Measurements from ENCODE around the gene AGK.

Gene AGK, protein sequence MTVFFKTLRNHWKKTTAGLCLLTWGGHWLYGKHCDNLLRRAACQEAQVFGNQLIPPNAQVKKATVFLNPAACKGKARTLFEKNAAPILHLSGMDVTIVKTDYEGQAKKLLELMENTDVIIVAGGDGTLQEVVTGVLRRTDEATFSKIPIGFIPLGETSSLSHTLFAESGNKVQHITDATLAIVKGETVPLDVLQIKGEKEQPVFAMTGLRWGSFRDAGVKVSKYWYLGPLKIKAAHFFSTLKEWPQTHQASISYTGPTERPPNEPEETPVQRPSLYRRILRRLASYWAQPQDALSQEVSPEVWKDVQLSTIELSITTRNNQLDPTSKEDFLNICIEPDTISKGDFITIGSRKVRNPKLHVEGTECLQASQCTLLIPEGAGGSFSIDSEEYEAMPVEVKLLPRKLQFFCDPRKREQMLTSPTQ

DNA sequence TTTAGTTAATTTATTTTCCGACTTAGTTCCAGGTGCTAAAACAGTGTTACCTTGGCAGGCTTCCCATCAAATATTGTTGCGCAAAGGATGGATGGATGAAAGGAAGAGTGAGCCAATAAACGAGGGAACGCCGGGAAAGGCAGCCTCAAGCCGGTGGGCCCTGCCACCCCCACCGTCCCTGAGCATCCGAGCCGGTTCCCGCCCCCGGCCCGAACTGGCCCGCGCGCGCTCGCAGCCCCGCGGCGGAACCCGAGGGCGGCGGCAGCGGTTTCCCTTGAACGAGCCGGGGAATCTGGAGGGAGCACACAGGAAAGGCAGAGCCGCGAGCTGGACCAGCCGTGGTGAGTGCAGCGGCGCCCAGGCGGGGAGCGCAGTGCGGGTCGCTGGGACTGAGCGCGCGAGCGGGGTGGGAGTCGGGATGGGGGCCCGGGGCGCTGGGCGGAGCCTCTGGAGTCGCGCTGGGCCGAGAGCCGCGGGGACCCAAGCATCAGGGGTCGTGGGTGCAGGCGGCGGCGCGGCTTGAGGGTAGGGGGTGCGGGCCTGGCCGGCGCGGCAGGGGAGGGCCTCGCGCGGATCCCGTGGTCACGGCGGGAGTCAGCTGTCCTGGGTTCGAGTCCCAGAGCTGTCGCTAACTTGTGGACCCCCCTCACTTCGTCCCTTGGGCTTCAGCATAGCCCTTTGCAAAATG is at the start of gene AGK:
AGK (plus strand) TSS at position 317 of the 688 bp plus-strand sequence. CDS start 4,057 bp downstream, outside the sequence.
- TF ChIP-seq, protein P1, sequence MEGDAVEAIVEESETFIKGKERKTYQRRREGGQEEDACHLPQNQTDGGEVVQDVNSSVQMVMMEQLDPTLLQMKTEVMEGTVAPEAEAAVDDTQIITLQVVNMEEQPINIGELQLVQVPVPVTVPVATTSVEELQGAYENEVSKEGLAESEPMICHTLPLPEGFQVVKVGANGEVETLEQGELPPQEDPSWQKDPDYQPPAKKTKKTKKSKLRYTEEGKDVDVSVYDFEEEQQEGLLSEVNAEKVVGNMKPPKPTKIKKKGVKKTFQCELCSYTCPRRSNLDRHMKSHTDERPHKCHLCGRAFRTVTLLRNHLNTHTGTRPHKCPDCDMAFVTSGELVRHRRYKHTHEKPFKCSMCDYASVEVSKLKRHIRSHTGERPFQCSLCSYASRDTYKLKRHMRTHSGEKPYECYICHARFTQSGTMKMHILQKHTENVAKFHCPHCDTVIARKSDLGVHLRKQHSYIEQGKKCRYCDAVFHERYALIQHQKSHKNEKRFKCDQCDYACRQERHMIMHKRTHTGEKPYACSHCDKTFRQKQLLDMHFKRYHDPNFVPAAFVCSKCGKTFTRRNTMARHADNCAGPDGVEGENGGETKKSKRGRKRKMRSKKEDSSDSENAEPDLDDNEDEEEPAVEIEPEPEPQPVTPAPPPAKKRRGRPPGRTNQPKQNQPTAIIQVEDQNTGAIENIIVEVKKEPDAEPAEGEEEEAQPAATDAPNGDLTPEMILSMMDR (IDR thresholded peaks at IDR 0.05; ENCODE audit: low read depth, low read length), result no peak
- Histone ChIP-seq H3K36me3 (peaks cover 6% of the 10 kb centered on the region), H3K9me3 (ENCODE audit: severe bottlenecking) (no peaks in the 10 kb centered on the region), H3K4me3 (ENCODE audit: low read depth, low read length) (peak within 1 kb of the TSS; percentile 89), H3K27ac (peak within 1 kb of the TSS; percentile 64), H3K27me3 (ENCODE audit: insufficient read depth, low read depth, severe bottlenecking) (no peaks in the 10 kb centered on the region)
- peak; percentile 80 for DNase-seq

DNA sequence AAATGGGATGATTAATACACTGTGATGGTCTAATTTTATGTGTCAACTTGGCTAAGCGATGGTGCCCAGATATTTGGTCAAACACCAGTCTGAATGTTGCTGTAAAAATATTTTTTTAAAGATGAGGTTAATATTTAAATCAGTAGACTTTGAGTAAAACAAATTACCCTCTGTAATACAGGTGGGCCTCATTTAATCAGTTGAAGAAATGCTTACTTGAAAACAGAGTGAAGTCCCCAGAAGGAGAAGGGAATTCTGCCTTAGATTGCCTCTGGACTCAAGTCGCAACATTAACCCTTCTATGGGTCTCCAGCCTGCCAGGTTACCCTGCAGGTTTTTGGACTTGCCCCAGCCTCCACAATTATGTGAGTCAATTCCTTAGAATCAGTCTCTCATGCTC is 49.8 kb upstream of the AGK start:
- Histone ChIP-seq H3K27me3 (ENCODE audit: insufficient read depth, low read depth, severe bottlenecking) (no peaks in the 10 kb centered on the region), H3K27ac (no peak overlapping the region), H3K9me3 (ENCODE audit: severe bottlenecking) (no peaks in the 10 kb centered on the region), H3K36me3 (no peaks in the 10 kb centered on the region), H3K4me3 (ENCODE audit: low read depth, low read length) (no peak overlapping the region)
- TF ChIP-seq, protein P1 (IDR thresholded peaks at IDR 0.05; ENCODE audit: low read depth, low read length), result no peak
- no peak for DNase-seq

DNA sequence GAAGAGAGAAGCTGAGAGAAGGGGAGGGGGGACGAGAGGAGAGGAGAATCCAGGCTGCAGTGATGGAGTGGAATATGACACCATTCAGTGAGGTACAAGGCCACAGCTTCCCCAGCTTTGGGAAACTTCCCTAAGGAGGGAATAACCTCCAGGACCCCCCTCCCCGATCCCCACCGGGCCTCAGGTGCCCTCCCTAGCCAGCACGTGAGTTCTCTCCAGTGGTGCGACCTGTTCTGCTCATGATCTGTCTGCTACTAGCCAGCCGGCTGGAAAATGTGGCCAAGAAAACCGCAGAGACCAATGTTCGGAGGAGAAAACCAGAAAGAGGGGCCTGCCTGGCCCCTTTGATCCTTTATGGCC is 39.9 kb upstream of the AGK start:
- no peak overlapping the region for H3K4me3 ChIP-seq (ENCODE audit: low read depth, low read length)
- TF ChIP-seq, protein P1 (IDR thresholded peaks at IDR 0.05; ENCODE audit: low read depth, low read length), result no peak
- H3K36me3 ChIP-seq, result no peaks in the 10 kb centered on the region
- no peak overlapping the region for H3K27ac ChIP-seq
- peaks cover 4% of the 10 kb centered on the region for H3K9me3 ChIP-seq (ENCODE audit: severe bottlenecking)
- no peaks in the 10 kb centered on the region for H3K27me3 ChIP-seq (ENCODE audit: insufficient read depth, low read depth, severe bottlenecking)
- DNase-seq, result no peak

DNA sequence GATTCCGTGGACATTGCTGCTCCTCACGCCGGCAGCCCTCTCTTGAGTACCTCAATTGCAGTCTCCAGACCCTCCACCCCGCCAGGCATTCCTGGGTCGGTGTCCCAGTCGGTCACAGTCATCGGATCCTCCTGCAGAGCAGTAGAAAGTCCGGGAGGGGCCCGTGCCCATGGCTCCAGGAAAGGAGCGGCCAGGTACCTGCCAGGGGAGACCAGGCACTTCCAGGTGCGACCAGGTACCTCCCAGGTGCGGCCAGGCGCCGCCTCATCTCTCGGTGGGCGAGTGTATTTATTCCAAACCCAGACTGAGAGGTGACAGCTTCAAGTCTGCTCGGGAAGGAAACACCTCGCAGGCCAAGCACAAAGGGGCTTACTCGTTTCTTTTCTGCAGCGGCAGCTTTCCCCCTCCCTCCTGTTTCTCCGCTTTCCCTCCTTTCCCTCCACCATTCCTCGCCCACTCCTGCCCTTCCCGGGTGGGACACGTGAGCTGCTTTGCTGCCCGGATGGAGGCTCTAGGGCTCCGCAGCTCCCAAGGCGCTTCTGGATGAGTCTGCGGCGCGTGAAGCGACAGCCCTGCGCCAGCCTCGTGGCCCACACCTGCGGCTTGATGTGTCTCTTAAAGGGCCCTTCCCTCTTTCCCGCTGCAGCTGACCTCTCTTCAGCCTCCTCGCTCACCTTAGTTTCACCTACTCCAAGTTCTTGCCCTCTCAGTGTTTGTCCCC is 39.4 kb upstream of the AGK start:
- no peaks in the 10 kb centered on the region for H3K27me3 ChIP-seq (ENCODE audit: insufficient read depth, low read depth, severe bottlenecking)
- H3K27ac ChIP-seq, result no peak overlapping the region
- peaks cover 4% of the 10 kb centered on the region for H3K9me3 ChIP-seq (ENCODE audit: severe bottlenecking)
- TF ChIP-seq, protein P1 (IDR thresholded peaks at IDR 0.05; ENCODE audit: low read depth, low read length), result no peak
- no peak for DNase-seq
- no peak overlapping the region for H3K4me3 ChIP-seq (ENCODE audit: low read depth, low read length)
- no peaks in the 10 kb centered on the region for H3K36me3 ChIP-seq

DNA sequence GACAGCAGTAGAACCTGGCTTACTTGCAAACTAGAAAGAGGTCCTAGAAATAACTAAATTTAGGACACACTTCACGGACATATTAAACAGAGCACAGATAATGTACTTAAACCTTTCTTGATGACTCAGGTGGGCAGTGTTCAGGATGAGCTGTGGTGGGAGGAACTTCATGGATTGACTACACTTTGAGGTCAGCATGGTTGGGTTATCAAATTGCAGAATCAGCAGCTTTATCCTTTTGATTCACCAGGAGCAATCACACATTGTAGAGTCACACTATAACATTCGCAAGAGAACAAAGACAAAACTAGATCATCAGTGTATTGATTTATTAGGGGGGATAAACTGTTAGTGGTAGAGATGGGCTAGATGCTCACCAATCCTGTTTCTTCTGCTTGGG is 38.6 kb upstream of the AGK start:
- Histone ChIP-seq H3K27me3 (ENCODE audit: insufficient read depth, low read depth, severe bottlenecking) (no peaks in the 10 kb centered on the region), H3K36me3 (no peaks in the 10 kb centered on the region), H3K9me3 (ENCODE audit: severe bottlenecking) (peaks cover 1% of the 10 kb centered on the region), H3K27ac (no peak overlapping the region), H3K4me3 (ENCODE audit: low read depth, low read length) (no peak overlapping the region)
- TF ChIP-seq, protein P1 (IDR thresholded peaks at IDR 0.05; ENCODE audit: low read depth, low read length), result no peak
- DNase-seq, result no peak
